IPS-NIHi11 (cell line): Measurements from ENCODE around the gene KLK13.

Experiments used
- DNase-seq: peaks from one replicate; pipeline ENCODE4 v3.0.0; 2012; ENCODE audit warnings: mixed read lengths, low spot score

The KLK13 gene

GRCh38 chr19:51019544-51019925, 45.4 kb downstream of the KLK13 start, which contains the start of gene KLK10:
KLK10 (minus strand) TSS chr19:51019709; CDS start chr19:51019130, 579 bp downstream.
- DNase-seq: no peak

DNA sequence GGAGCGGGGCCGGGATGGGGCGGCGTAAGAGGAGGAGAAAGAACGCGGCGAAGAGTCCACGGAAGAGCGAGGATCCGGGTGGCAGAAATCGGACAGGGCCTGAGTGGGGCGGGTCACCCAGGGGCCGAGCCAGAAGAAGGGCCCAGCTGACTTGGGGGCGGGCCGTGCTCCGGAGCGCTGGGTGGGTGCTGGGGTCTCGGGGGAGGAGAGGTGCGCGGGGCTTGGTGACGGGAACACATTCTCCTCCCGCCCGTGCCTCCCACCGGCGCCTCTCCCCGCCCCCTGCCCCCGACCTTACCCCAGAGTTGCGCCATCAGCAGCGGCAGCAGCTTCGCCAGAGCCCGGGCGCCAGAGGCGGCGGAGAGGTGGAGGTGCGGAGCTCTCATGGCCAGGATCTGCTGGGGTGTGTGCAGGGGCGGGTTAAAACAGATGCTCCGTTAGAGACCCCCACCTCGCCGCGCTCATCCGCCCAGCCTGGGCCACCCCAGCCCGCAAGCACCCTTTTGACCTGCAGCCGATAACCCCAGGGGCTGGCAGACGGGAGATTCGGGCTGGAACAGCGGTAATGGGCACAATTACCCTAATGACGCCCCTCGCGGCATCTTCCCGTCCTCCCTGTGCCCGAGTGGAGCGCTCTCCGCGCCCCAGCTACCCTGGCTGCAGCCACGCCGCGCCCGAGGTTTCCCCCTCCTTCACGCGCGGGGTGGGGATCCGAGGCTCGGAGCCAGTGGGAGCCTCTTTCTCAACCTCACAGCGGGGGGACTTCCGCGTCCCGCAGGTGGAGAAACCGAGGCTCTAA, 45.9 kb downstream of the KLK13 start:
- DNase-seq: peak; percentile 61

GRCh38 chr19:51016798-51017683, 47.9 kb downstream of the KLK13 start:
- peak; percentile 94 for DNase-seq

DNA sequence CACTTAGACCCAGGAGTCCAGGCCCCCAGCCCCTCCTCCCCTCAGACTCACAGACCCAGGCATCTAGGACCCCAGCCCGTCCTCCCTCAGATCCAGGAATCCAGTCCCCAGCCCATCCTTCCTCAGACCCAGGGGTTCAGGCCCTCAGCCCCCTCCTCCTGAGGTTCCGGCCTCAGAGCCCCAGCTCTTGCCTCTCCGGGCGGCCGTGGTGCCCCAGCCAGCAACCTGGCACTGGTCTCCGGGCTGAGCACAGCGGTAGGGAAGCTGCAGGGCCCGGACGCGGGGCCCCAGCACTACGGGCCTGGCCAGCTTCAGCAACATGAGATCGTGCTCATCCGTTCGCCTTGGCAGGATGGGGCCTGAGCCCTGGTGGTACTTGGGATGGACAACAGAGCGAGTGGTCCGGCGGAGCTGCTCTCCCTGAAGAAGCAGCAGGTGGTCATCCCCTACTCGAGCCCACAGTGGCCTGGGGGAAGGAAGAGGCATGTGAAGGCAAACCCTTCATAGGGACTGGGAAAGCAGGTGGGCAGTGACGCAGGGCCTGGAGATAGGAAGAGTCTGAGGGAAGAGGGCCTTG, 49.1 kb downstream of the KLK13 start:
- DNase-seq: no peak

- DNase-seq: no peak
Observed at GRCh38 chr19:51014242-51014641, 50.6 kb downstream of the KLK13 start.

DNA sequence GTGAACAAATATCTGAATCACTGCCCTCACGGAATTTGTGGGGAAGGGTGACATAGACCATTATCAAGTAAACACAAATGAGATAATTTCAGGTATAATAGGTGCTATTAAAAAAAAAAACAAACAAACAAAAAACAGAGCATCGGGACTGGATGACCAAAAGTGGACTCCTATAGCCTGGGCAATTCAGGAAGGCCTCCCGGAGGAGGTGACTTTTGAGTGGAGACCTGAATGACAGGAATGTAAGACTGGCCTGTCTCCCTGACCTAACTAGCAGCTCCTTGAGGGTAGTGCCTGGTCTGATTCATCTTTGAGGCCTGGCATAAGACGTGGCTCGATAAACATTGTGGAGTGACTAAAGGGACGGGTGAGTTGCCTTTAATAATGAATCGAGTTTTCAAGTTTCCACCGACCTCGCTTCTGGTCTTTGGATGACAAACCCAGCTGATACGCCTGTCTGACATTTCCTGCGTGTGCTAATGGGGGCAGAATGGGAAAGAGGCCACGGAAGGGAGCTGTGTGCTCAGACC, 52.2 kb downstream of the KLK13 start:
- DNase-seq: no peak

GRCh38 chr19:51010066-51010795, 54.7 kb downstream of the KLK13 start:
- no peak for DNase-seq

DNA sequence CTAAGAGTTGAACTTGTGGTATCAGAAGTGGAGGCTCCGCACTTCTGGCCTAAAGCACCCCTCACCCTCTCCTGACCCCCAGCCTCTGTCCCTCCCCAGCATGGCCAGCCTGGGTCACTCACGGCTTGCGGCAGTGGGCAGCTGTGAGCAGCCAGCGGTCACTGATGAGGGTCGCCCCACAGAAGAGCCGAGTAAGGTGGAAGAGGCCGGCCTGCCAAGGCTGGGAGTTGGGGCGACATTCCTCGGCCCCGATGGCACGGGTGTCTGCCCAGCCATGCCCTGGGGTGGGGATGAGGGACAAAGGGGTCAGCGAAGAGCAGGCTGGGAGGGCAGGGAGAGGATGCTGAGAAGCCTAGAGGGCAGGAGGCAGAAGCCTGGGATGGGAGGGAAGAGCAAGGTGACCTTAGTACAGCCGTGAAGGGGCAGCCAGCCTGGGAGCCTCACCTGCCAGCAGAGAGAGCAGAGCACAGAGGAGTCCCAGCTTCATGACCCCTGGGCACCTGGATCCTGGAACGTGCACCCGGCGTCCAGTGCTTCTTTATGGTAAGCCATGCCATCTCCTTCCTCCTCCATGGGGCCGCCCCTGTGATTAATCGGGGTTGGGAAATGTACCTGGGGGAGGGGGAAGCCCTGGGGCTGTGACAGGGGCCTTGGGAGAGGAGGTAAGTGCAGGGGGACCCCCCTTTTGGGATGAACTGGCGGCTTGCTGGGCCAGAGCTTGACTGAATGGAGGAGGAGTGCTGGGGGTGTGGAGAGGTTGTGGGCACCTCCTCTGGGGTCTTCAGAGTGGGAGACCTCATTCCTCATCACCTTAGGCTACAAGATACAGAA, 55.6 kb downstream of the KLK13 start:
- DNase-seq: no peak

DNA sequence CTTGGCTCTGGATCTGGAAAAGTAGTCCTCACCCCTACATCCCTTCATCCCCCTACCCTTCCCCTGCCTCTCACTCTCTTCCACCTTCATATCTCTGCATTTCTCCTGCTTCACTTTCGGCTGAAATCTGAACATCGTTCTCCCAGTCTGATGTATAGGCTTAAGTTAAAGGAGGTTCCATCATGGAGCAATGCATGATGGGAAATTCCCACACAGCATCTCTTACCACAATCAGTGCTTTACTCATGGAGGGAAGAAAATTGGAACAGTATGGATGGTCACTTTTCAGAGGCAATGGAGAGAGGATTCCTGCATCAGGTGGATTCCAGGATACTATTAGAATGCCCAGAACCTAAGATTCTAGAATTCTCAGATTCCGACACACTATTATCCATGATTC, 57.4 kb downstream of the KLK13 start:
- DNase-seq: no peak

- DNase-seq: no peak
Observed at GRCh38 chr19:51006406-51006805, 58.5 kb downstream of the KLK13 start.
